Measurements from ENCODE around the gene ATAD1. TPM values are rescaled to one million over a fixed set of nuclear protein-coding genes. Genes with fewer than 3 reads are reported as not detected.

ATAD1 gene
- total and polyA plus RNA-seq, 9 of the 15 experiments (the other 6 are each of a cell fraction or from before 2014, with no cell fraction given): 11.3 to 33.8 (median 27.3) TPM

DNA sequence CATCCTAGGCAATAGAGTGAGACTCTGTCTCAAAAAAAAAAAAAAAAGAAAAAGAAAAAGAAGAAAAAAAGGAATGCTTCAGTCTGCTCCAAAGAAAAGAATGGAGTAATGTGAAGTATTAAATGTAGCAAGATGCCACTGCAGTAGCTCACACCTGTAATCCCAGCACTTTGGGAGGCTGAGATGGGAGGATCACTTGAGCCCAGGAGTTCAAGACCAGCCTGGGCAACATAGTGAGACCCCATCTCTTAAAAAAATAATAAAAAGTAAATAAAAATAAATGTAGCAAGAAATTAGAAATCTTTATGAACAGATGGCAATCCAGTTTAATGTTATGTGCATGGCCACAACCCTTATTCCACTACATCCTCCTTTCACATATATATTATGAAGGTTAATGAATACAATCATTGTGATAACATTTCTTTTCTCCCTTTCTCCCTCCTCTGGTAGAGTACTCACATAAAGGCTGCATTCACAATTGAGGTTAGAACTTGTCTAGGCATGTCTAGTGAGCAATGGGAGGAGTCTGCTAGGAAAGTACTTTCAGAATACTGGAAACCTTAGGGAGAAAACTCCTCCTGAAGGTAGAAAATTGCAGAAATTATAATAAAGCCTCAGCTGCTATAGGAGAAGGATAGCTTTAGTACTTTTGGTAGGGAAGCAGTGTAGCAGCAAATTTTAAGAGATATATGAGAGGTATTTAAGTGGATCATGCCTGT lies 24.9 kb upstream of the ATAD1 start:
- H3K4me1 ChIP-seq (replicated peaks in 1 of 2; ENCODE audit: control insufficient read depth in 2 of 2, insufficient read depth in 2 of 2, low read length in 2 of 2): no peaks in the 10 kb centered on the region
- H4K20me1 ChIP-seq (replicated peaks; ENCODE audit: control insufficient read depth, insufficient read depth, low read length): no peaks in the 10 kb centered on the region
- H3K27ac ChIP-seq (ENCODE audit: extremely low read depth, low read depth, low read length): no peak overlapping the region
- H3K79me2 ChIP-seq (ENCODE audit: control insufficient read depth, insufficient read depth, low read length): no peaks in the 10 kb centered on the region
- no peak overlapping the region for H3K9ac ChIP-seq (ENCODE audit: insufficient read depth in 1 of 2, low read depth in 2 of 2, low read length in 2 of 2)
- BruUV-seq (replicated peaks): no TSS peak
- no peak for FAIRE-seq
- ChIA-PET POLR2A (no interaction called here), CTCF (ENCODE audit: low intra/inter-chr PET ratio) (no interaction called here)
- H3K9me3 ChIP-seq (replicated peaks; ENCODE audit: control insufficient read depth, insufficient read depth, low read depth, low read length): no peaks in the 10 kb centered on the region
- no peaks in the 10 kb centered on the region for H3K27me3 ChIP-seq (ENCODE audit: control insufficient read depth in 2 of 2, insufficient read depth in 2 of 2, low read length in 2 of 2)
- intact Hi-C loops (cut with micrococcal nuclease) (no loop called here), in situ Hi-C loops (cut with MboI) (no loop called here)
- H3K4me2 ChIP-seq (ENCODE audit: insufficient read depth, low read length): no peak overlapping the region
- H3K9me1 ChIP-seq (ENCODE audit: control insufficient read depth, insufficient read depth, low read length): no peaks in the 10 kb centered on the region
- no peak for DNase-seq (ENCODE audit: extremely low read depth in 1 of 4, low spot score in 3 of 4)
- H2AFZ ChIP-seq (ENCODE audit: low read depth, low read length): no peak overlapping the region
- no peak for ATAC-seq
- H3K4me3 ChIP-seq: no peak overlapping the region
- no peaks in the 10 kb centered on the region for H3K36me3 ChIP-seq (ENCODE audit: control insufficient read depth, insufficient read depth, low read length)
- TF ChIP-seq, protein P1, sequence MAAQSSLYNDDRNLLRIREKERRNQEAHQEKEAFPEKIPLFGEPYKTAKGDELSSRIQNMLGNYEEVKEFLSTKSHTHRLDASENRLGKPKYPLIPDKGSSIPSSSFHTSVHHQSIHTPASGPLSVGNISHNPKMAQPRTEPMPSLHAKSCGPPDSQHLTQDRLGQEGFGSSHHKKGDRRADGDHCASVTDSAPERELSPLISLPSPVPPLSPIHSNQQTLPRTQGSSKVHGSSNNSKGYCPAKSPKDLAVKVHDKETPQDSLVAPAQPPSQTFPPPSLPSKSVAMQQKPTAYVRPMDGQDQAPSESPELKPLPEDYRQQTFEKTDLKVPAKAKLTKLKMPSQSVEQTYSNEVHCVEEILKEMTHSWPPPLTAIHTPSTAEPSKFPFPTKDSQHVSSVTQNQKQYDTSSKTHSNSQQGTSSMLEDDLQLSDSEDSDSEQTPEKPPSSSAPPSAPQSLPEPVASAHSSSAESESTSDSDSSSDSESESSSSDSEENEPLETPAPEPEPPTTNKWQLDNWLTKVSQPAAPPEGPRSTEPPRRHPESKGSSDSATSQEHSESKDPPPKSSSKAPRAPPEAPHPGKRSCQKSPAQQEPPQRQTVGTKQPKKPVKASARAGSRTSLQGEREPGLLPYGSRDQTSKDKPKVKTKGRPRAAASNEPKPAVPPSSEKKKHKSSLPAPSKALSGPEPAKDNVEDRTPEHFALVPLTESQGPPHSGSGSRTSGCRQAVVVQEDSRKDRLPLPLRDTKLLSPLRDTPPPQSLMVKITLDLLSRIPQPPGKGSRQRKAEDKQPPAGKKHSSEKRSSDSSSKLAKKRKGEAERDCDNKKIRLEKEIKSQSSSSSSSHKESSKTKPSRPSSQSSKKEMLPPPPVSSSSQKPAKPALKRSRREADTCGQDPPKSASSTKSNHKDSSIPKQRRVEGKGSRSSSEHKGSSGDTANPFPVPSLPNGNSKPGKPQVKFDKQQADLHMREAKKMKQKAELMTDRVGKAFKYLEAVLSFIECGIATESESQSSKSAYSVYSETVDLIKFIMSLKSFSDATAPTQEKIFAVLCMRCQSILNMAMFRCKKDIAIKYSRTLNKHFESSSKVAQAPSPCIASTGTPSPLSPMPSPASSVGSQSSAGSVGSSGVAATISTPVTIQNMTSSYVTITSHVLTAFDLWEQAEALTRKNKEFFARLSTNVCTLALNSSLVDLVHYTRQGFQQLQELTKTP (IDR thresholded peaks at IDR 0.05; ENCODE audit: low read depth in 1 of 2, partially characterized antibody in 2 of 2): no peak
- TF ChIP-seq, protein P2, sequence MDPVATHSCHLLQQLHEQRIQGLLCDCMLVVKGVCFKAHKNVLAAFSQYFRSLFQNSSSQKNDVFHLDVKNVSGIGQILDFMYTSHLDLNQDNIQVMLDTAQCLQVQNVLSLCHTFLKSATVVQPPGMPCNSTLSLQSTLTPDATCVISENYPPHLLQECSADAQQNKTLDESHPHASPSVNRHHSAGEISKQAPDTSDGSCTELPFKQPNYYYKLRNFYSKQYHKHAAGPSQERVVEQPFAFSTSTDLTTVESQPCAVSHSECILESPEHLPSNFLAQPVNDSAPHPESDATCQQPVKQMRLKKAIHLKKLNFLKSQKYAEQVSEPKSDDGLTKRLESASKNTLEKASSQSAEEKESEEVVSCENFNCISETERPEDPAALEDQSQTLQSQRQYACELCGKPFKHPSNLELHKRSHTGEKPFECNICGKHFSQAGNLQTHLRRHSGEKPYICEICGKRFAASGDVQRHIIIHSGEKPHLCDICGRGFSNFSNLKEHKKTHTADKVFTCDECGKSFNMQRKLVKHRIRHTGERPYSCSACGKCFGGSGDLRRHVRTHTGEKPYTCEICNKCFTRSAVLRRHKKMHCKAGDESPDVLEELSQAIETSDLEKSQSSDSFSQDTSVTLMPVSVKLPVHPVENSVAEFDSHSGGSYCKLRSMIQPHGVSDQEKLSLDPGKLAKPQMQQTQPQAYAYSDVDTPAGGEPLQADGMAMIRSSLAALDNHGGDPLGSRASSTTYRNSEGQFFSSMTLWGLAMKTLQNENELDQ (CRISPR knock-in tag; IDR thresholded peaks at IDR 0.05; ENCODE audit: borderline replicate concordance): no peak
- TF ChIP-seq SMAD4 (CRISPR knock-in tag; conservative IDR thresholded peaks at IDR 0.05) (no peak), STAT5B (CRISPR knock-in tag; IDR thresholded peaks at IDR 0.05) (no peak), ZKSCAN8 (CRISPR knock-in tag; IDR thresholded peaks at IDR 0.05) (no peak), NFIX (CRISPR knock-in tag; IDR thresholded peaks at IDR 0.05; ENCODE audit: low read depth) (no peak)
- TF ChIP-seq, protein P3, sequence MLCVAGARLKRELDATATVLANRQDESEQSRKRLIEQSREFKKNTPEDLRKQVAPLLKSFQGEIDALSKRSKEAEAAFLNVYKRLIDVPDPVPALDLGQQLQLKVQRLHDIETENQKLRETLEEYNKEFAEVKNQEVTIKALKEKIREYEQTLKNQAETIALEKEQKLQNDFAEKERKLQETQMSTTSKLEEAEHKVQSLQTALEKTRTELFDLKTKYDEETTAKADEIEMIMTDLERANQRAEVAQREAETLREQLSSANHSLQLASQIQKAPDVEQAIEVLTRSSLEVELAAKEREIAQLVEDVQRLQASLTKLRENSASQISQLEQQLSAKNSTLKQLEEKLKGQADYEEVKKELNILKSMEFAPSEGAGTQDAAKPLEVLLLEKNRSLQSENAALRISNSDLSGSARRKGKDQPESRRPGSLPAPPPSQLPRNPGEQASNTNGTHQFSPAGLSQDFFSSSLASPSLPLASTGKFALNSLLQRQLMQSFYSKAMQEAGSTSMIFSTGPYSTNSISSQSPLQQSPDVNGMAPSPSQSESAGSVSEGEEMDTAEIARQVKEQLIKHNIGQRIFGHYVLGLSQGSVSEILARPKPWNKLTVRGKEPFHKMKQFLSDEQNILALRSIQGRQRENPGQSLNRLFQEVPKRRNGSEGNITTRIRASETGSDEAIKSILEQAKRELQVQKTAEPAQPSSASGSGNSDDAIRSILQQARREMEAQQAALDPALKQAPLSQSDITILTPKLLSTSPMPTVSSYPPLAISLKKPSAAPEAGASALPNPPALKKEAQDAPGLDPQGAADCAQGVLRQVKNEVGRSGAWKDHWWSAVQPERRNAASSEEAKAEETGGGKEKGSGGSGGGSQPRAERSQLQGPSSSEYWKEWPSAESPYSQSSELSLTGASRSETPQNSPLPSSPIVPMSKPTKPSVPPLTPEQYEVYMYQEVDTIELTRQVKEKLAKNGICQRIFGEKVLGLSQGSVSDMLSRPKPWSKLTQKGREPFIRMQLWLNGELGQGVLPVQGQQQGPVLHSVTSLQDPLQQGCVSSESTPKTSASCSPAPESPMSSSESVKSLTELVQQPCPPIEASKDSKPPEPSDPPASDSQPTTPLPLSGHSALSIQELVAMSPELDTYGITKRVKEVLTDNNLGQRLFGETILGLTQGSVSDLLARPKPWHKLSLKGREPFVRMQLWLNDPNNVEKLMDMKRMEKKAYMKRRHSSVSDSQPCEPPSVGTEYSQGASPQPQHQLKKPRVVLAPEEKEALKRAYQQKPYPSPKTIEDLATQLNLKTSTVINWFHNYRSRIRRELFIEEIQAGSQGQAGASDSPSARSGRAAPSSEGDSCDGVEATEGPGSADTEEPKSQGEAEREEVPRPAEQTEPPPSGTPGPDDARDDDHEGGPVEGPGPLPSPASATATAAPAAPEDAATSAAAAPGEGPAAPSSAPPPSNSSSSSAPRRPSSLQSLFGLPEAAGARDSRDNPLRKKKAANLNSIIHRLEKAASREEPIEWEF (CRISPR knock-in tag; IDR thresholded peaks at IDR 0.05): no peak
